NK-92 (cell line): Measurements from ENCODE around the gene NPAS2.

Experiments
- DNase-seq: peaks from one replicate; lab custom pipeline; 2025; ENCODE audit not compliant: unreplicated experiment; lab: John Stamatoyannopoulos, UW

The NPAS2 gene

DNA sequence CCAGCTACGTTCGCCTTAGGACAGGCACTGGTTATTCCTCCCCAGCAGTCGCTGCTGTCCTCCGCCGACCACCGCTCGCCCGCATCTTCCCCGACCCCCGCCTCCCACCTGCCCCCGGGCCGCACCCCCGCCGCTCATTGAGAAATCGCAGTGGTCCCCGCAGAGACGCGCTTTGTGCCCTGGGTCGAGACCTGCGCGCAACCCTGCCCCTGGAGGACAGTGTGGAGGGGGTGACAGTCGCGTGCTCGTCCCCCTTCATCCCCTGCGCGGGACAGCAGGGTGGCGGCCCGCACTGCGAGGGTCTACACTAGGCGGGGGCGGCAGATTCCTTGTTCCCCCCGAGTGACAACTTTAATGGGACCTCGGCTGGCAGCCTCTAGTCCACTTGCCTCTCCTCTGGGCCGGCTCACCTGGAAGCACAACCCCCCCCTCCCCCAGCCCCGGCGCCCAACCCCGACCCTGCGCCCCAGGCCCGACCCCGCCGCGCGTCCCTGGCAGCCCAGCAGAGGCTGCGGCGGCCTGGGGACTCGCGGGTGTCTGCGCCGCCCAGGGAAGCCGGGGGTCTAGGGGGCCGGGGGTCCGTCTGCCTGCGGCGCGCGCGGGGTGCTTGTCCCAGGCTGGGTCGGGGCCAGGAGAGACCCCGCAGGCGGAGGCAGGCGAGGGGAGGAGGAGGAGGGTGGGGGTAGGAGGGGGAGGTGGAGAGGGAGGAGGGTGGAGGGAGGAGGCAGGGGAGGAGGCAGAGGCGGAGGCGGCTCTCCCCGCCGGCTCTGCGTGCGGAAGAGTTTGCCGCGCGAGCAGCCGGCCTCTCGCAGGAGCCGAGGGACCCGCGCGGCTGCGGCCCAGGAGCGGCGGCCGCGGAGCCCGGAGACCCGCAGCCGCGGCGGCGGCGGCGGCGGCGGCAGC lies at the start of gene NPAS2:
TSS of gene NPAS2 (plus strand) at position 770 of the 903 bp plus-strand sequence. CDS start 84,616 bp downstream, outside the sequence.
- no peak for DNase-seq

GRCh38 chr2:100771125-100771524 lies 48.8 kb upstream of the NPAS2 start:
- DNase-seq: no peak

DNA sequence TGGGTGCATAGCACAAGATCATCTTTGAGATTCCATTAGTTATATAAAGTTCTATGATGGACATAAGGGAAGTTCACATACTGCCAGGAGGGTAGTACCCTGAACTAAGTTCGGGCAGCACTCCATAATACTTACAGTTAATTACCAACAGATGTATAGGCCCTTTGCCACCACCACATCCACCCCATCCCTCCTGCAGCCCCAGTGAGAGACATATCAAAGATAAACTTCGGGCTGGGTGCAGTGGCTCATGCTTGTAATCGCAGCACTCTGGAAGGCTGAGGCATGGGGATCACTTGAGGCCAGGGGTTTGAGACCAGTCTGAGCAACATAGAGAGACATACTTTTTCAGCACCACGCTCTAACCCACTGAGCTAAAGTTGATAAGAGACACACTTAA lies 46.4 kb upstream of the NPAS2 start:
- no peak for DNase-seq

- no peak for DNase-seq
Measured at GRCh38 chr2:100776445-100776844, 43.5 kb upstream of the NPAS2 start.

DNA sequence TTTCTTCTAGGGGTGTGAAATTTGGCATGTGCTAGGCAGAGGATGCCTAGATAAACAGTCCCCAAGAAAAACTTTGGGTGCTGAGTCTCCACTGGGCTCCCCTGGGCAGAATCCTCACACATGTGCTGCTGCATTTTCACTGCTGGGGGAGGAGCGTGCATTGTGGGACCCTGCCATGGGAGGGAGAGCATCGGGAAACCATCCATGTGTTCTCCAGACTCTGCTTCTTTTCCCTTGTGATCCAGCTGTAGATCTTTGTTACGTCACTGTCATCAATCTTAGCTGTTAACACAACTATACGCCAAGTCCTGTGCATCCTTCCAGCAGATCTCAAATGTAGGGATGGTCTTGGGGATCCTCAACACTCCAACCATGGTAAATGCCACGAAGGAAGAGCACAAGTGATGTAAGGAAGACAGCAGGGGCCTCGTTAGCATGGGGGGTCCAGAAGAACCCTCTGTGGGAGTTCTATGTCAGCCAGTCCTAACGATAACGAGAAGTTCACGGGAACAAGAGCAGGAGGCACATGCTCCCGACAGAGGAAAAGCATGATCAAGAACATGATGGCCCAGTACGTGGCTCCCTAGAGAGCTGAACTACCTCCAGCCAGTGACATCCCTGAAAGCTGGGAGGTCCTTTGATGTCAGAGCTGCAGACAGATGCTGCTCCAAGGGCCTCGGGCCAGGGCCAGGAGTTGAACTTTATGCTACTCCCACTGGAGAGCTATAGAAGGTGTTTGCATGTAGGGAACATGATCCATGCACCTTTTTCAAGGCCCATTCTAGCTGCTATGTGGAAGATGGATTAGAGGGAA lies 41.1 kb upstream of the NPAS2 start:
- no peak for DNase-seq

DNA sequence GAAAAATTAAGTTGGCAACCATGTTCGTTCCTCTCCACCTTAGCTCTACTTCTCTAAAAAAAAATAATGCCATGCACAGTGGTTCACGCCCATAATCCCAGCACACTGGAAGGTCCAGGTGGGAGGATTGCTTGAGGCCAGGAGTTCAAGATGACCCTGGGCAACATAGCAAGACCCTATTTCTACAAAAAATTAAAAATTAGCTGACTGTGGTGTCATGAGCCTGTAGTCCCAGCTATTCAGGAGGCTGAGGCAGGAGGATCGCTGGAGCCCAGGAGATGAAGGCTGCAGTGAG lies 40.1 kb upstream of the NPAS2 start:
- DNase-seq: no peak

- no peak for DNase-seq
Measured at GRCh38 chr2:100780203-100781008, 39.5 kb upstream of the NPAS2 start.

- no peak for DNase-seq
Measured at GRCh38 chr2:100781009-100781325, 39.0 kb upstream of the NPAS2 start.

DNA sequence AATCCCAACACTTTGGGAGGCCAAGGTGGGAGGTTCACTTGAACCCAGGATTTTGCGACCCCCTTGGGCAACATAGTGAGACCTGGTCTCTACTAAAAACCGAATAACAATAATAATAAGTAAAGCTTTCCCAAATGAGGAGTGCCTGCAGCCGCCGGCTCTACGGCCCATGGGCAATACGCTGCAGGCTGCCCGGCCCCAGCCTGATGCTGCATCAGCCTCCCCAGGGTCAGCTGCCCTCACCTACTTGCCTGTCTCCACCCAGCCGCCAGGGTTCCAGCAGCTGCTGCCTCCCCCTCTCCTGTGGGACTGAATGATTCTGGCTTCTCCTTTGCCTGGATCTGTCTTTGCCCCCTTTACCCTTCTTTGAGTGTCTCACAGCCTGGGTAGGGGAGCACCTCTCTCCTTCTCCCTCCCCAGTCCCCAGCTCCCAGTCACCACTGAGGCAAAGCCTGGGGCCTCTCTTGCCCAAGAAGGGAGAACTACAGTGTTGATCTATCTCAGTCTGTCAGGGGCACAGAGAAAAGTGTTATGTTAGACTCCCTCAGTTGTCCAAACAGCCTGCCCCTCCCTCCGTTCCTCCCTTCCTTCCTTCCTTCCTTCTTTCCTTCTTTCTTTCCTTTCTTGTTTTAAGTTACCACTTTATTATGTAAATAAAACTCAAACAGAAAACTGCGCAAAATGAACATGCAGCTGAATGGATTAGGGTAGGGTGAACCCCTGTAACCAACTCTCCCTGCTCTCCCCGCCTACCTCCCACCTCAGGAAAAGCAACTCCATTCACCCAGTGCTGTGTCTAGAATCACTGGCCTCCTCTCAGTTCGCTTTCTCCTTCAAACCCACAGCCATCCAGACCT lies 38.2 kb upstream of the NPAS2 start:
- no peak for DNase-seq

DNA sequence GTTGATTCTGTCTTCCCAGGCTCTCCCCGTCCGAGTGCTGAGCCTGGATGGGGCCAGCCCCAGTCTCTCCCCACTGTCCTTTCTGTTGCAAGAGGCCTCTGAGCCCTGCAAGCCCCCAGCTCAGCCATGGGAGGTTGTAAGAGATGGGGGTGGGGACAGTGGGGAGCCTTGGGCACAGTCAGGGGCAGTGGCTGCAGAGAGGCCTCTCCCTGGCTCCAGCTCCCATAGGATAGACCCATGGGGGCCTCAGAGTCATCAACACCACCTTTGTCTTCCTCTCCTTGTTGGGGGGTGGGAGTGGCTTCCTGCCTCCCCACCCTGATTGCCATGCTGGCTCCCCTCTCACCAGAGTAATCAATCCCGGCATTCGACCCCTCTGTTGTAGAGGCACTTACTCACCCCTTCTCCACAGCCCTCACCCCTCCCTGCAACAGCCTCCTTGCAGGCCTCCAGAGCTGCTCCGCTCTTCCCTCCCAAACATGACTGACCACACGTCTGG lies 37.5 kb upstream of the NPAS2 start:
- DNase-seq: no peak

GRCh38 chr2:100783987-100784386 lies 36.0 kb upstream of the NPAS2 start:
- DNase-seq: no peak

GRCh38 chr2:100784681-100785080 lies 35.3 kb upstream of the NPAS2 start:
- no peak for DNase-seq

- no peak for DNase-seq
Measured at GRCh38 chr2:100785626-100786296, 34.2 kb upstream of the NPAS2 start.

DNA sequence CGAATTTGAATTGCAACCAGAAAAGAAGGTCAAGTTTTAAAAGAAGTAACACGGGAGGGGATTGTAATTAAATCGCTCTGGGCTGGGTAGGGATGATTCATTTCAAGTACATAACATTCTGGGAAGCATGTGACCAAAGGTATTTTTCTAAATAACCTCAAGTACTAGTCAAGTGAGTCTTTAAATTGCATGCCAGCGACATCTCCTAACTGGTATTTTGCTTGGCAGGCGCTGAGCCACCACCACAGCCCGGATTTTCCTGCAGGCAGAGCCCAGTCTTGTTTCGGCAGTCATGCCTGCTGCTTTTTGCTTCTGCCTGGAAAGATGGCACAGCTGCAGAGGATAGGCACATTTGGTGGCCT lies 33.7 kb upstream of the NPAS2 start:
- no peak for DNase-seq

DNA sequence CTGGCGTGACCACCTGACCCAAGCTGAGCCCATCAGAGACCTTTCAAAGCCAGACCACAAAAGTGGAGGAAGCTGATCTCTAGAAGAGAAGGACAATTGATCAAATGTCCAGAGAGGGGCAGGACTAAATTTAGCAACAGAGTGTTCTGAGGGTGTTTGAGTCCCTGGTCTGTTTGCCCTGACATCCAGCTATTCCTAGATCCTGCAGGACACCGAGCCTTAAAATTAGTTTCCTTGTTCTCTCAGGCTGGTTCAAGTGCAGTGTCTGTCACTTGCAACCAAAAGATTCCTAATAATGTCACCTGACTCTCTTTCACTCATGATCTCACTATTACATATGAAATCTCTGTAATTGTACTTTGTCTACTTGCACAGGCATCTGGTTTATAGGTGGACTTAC lies 33.0 kb upstream of the NPAS2 start:
- DNase-seq: no peak

DNA sequence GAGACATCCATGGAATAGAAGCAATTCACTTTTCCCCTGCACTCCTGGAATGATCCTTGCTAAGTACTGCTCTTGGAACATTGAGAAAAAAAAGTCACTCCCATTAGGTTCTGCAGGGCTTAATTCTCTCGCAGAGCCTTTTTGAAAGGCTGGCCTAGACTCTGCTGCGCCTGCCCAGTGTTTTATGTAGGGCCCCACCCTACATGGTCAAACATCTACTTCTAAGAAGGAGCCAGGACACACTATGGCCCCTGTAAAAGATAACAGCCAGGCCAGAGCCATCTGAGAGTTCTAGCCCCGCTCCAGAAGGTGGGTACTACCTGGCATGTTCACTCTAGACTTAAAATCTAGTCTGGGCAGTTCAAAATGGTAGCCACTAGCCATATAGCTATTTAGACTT lies 30.6 kb upstream of the NPAS2 start:
- no peak for DNase-seq

- DNase-seq: no peak
Measured at GRCh38 chr2:100791294-100791935, 28.5 kb upstream of the NPAS2 start.

DNA sequence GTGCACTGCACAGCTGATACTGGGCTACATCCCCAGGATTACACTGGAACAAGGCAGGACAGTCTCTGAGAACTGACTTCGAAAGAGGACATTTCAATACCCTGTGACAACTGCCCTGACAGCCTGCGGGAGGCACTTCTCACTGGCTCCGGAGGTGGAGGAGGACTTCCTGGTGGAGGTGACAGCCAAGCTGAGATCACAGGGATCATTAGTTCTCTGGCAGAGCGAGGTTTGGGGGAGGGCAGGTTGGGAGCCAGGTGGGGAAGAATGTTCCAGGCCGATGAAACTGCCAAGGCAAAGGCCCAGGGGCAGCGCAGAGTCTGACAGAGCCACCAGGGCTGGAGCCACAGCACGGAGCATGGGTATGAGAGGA lies 28.0 kb upstream of the NPAS2 start:
- no peak for DNase-seq

DNA sequence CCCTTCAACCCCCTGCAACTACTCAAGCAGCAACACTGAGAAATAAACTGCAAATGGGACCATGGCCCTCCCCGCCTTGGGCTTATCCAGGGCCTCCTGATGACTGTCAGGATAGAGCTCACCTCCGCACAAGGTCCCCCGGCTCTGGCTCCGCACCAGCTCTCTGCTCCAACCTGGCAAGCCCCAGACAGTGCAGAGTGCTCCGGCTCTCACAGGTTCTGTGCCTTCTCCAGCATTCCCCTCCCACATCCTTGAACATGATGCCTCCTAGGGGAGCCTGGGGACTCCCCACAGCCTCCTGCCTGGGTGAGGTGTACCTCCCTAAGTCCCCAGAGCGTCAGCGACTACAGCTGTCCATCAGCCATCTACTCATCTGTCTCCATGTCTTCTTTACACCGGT lies 26.7 kb upstream of the NPAS2 start:
- no peak for DNase-seq

DNA sequence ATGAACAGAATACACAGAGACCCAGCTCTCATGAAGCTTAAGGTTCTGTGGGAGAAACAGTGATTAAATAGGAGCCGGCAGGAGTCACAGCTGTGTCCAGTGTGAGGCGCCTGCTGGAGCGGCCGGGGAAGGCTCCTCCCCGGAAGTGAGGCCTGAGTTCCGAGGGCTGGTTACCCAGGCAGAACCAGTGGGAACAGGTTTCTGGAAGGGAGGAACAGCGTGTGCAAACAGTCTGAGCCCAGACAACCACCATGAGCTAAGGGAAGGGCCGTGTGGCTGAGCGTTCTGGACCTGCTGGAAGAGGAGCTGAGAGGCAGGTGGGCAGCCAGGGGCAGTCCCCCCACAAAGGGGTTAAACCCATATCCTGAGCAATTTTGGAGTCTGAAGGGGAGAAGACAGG lies 26.0 kb upstream of the NPAS2 start:
- DNase-seq: no peak
